H9 (cell line): ENCODE measurements around the gene KCTD19. TPM values are rescaled to one million over a fixed set of nuclear protein-coding genes. Genes with fewer than 3 reads are reported as not detected.

Experiments
- DNase-seq: peaks from one replicate; pipeline ENCODE4 v3.0.0-alpha.2; 2017
- H2AFZ ChIP-seq: one replicate; pipeline ENCODE4 v1.6.1; 2013; ENCODE audit warnings: mild to moderate bottlenecking, low read length, control low read depth, moderate library complexity
- H2AK5ac ChIP-seq: 2 replicates; pipeline ENCODE4 v1.6.1; 2013; ENCODE audit warnings: low read length, control low read depth, mixed read lengths; ENCODE audit not compliant: insufficient read length
- H2BK120ac ChIP-seq: one replicate; pipeline ENCODE4 v1.6.1; 2013; ENCODE audit warnings: low read depth, mild to moderate bottlenecking, low read length, control low read depth, inconsistent platforms; ENCODE audit not compliant: poor library complexity, severe bottlenecking
- H2BK12ac ChIP-seq: 2 replicates; pipeline ENCODE4 v1.6.1; 2013; ENCODE audit warnings: low read length, control low read depth, mixed read lengths, low read depth; ENCODE audit not compliant: insufficient read length
- H2BK15ac ChIP-seq: 2 replicates; pipeline ENCODE4 v1.6.1; 2013; ENCODE audit warnings: low read depth, low read length, control low read depth
- H2BK20ac ChIP-seq: one replicate; pipeline ENCODE4 v1.6.1; 2013; ENCODE audit warnings: low read depth, mild to moderate bottlenecking, low read length, control low read depth, inconsistent platforms; ENCODE audit not compliant: poor library complexity, severe bottlenecking
- H2BK5ac ChIP-seq: 2 replicates; pipeline ENCODE4 v1.6.1; 2013; ENCODE audit warnings: low read length, control low read depth, mixed read lengths; ENCODE audit not compliant: insufficient read length
- H3K14ac ChIP-seq: 2 replicates; pipeline ENCODE4 v1.6.1; 2013; ENCODE audit warnings: low read length, control low read depth; ENCODE audit not compliant: insufficient read depth
- H3K18ac ChIP-seq: 2 replicates; pipeline ENCODE4 v1.6.1; 2013; ENCODE audit warnings: low read depth, mild to moderate bottlenecking, mixed read lengths, low read length, control low read depth; ENCODE audit not compliant: insufficient read length
- H3K23ac ChIP-seq: 2 replicates; pipeline ENCODE4 v1.6.1; 2013; ENCODE audit warnings: low read length, control low read depth, mixed read lengths, low read depth; ENCODE audit not compliant: insufficient read length
- H3K23me2 ChIP-seq: 2 replicates; pipeline ENCODE4 v1.6.1; 2013; ENCODE audit warnings: low read depth, mild to moderate bottlenecking, mixed read lengths, low read length, control low read depth; ENCODE audit not compliant: insufficient read length, poor library complexity, severe bottlenecking
- H3K27ac ChIP-seq: 2 replicates; pipeline ENCODE4 v1.5.1; 2013; ENCODE audit warnings: low read length, control low read depth, mixed read lengths, low read depth; ENCODE audit not compliant: insufficient read length
- H3K27me3 ChIP-seq: 2 replicates; pipeline ENCODE4 v1.6.1; 2013; ENCODE audit warnings: low read length, control low read depth, inconsistent platforms; ENCODE audit not compliant: insufficient read depth
- H3K4ac ChIP-seq: 2 replicates; pipeline ENCODE4 v1.6.1; 2013; ENCODE audit warnings: low read depth, mild to moderate bottlenecking, control low read depth, inconsistent platforms, low read length, moderate library complexity
- H3K4me1 ChIP-seq: 2 replicates; pipeline ENCODE4 v1.6.1; 2013; ENCODE audit warnings: low read length, control low read depth, inconsistent platforms; ENCODE audit not compliant: insufficient read depth
- H3K4me2 ChIP-seq: 2 replicates; pipeline ENCODE4 v1.6.1; 2013; ENCODE audit warnings: low read length, control low read depth, mixed read lengths; ENCODE audit not compliant: insufficient read length, insufficient read depth
- H3K56ac ChIP-seq: 2 replicates; pipeline ENCODE4 v1.6.1; 2013; ENCODE audit warnings: low read depth, mild to moderate bottlenecking, mixed read lengths, low read length, control low read depth; ENCODE audit not compliant: insufficient read length
- H3K79me1 ChIP-seq: 2 replicates; pipeline ENCODE4 v1.6.1; 2013; ENCODE audit warnings: low read depth, mild to moderate bottlenecking, moderate library complexity, low read length, control low read depth, inconsistent platforms; ENCODE audit not compliant: insufficient read depth, poor library complexity, severe bottlenecking
- H3K79me2 ChIP-seq: 2 replicates; pipeline ENCODE4 v1.6.1; 2013; ENCODE audit warnings: low read length, control low read depth, inconsistent platforms; ENCODE audit not compliant: insufficient read depth
- H3K9ac ChIP-seq: 2 replicates; pipeline ENCODE4 v1.6.1; 2013; ENCODE audit warnings: low read length, control low read depth, mixed read lengths; ENCODE audit not compliant: insufficient read length; ENCODE audit errors: extremely low read depth
- H3K9me3 ChIP-seq: one replicate; pipeline ENCODE4 v1.6.1; 2013; ENCODE audit warnings: low read depth, low read length, inconsistent platforms; ENCODE audit not compliant: control insufficient read depth
- H3T11ph ChIP-seq: one replicate; pipeline ENCODE4 v1.6.1; 2013; ENCODE audit warnings: mild to moderate bottlenecking, low read length, control low read depth, inconsistent platforms
- H4K20me1 ChIP-seq: one replicate; pipeline ENCODE4 v1.6.1; 2013; ENCODE audit not compliant: control insufficient read depth, insufficient read length, insufficient read depth
- H4K5ac ChIP-seq: 2 replicates; pipeline ENCODE4 v1.6.1; 2013; ENCODE audit warnings: low read depth, mild to moderate bottlenecking, mixed read lengths, low read length, control low read depth; ENCODE audit not compliant: insufficient read length
- H4K8ac ChIP-seq: replicated peaks from 2 replicates; pipeline ENCODE4 v1.6.1; 2013; ENCODE audit warnings: low read length, control low read depth, mixed read lengths, low read depth; ENCODE audit not compliant: insufficient read length
- H4K91ac ChIP-seq: 2 replicates; pipeline ENCODE4 v1.6.1; 2013; ENCODE audit warnings: low read depth, mild to moderate bottlenecking, moderate library complexity, mixed read lengths, low read length, control low read depth; ENCODE audit not compliant: insufficient read length
- H3K27ac Mint-ChIP-seq, 3 experiments: 2 replicates in 2 of 3; 3 replicates in 1 of 3; pipeline ENCODE4 v1.8.0; 2020 to 2021; ENCODE audit warnings: mixed read lengths in 3 of 3, mild to moderate bottlenecking in 1 of 3, moderate library complexity in 1 of 3
- H3K27me3 Mint-ChIP-seq: 2 replicates; pipeline ENCODE4 v1.8.0; 2021; ENCODE audit warnings: low read depth, mild to moderate bottlenecking, moderate library complexity, mixed read lengths
- H3K36me3 Mint-ChIP-seq, 3 experiments: 2 replicates in 2 of 3; 3 replicates in 1 of 3; pipeline ENCODE4 v1.8.0; 2020 to 2021; ENCODE audit warnings: low read depth in 3 of 3, mixed read lengths in 3 of 3; ENCODE audit not compliant: insufficient read depth in 1 of 3
- H3K4me1 Mint-ChIP-seq, 2 experiments: 2 replicates each; pipeline ENCODE4 v1.8.0; 2020; ENCODE audit warnings: mixed read lengths in 2 of 2
- H3K4me3 Mint-ChIP-seq, 2 experiments: 2 replicates in 1 of 2; 3 replicates in 1 of 2; pipeline ENCODE4 v1.8.0; 2020 to 2021; ENCODE audit warnings: mild to moderate bottlenecking in 2 of 2, mixed read lengths in 2 of 2, moderate library complexity in 1 of 2
- H3K9me3 Mint-ChIP-seq, 2 experiments: 2 replicates in 1 of 2; 3 replicates in 1 of 2; pipeline ENCODE4 v1.8.0; 2020; ENCODE audit warnings: mild to moderate bottlenecking in 2 of 2, mixed read lengths in 2 of 2, moderate library complexity in 1 of 2
- CTCF ChIP-seq: fragments of 200-600 bp; sonication (generic); conservative IDR thresholded peaks from 3 replicates; pipeline ENCODE4 v1.8.0; 2021; ENCODE audit warnings: antibody characterized with exemption, mild to moderate bottlenecking
- WGBS: extraction: QIAGEN DNeasy Blood & Tissue Kit; methylation state at CpG from one replicate; pipeline ENCODE4 v1.1.7; 2013; ENCODE audit warnings: missing lambda C conversion rate, low lambda C conversion rate, mixed read lengths; ENCODE audit not compliant: insufficient read length; ENCODE audit errors: extremely low coverage; 5-methylcytosine and 5-hydroxymethylcytosine counted together
- total RNA-seq: library from RNA; stranded (reverse); gene quantifications from 2 replicates; pipeline ENCODE4 v1.2.1, GENCODE V29; 2021

KCTD19 gene
- total RNA-seq, 1 experiment from 2014 or later: 0.13 TPM

- no peak overlapping the region for H3K9ac ChIP-seq
- H3K27me3 ChIP-seq: no peaks in the 10 kb centered on the region
- H3K27ac Mint-ChIP-seq: no peak overlapping the region
- H3K4me1 Mint-ChIP-seq: 0 out of 4 replicates have a peak, but pooled peaks cover 0 to 2% of the 10 kb centered on the region in 2 experiments
- no peak overlapping the region for H3K4me3 Mint-ChIP-seq
- no peak overlapping the region for H4K8ac ChIP-seq
- no peak for DNase-seq
- H2AFZ ChIP-seq: no peak overlapping the region
- H2BK12ac ChIP-seq: no peak overlapping the region
- no peaks in the 10 kb centered on the region for H3K23me2 ChIP-seq
- no peaks in the 10 kb centered on the region for H3K4me1 ChIP-seq
- no peak overlapping the region for H3K56ac ChIP-seq
- no peak overlapping the region for H2BK20ac ChIP-seq
- no peak overlapping the region for H3K14ac ChIP-seq
- H3K23ac ChIP-seq: no peak overlapping the region
- H3T11ph ChIP-seq: no peak overlapping the region
- H3K4me2 ChIP-seq: no peak overlapping the region
- H2BK5ac ChIP-seq: no peak overlapping the region
- H3K18ac ChIP-seq: no peak overlapping the region
- no peaks in the 10 kb centered on the region for H3K9me3 Mint-ChIP-seq
- H3K27ac ChIP-seq: no peak overlapping the region
- no peak overlapping the region for H4K5ac ChIP-seq
- no CpG with 5 or more reads among the region's 14 CpGs for WGBS
- no peak for TF ChIP-seq CTCF
- H4K91ac ChIP-seq: no peak overlapping the region
- no peak overlapping the region for H3K4ac ChIP-seq
- no peaks in the 10 kb centered on the region for H3K79me1 ChIP-seq
- no peak overlapping the region for H2BK15ac ChIP-seq
- H3K79me2 ChIP-seq: no peaks in the 10 kb centered on the region
- no peak overlapping the region for H2BK120ac ChIP-seq
- peaks cover 12% of the 10 kb centered on the region for H3K27me3 Mint-ChIP-seq
- H2AK5ac ChIP-seq: no peak overlapping the region
- no peaks in the 10 kb centered on the region for H3K9me3 ChIP-seq
- no peaks in the 10 kb centered on the region for H4K20me1 ChIP-seq
- peaks cover 0 to 3% (median 0%) of the 10 kb centered on the region in 3 experiments; a peak in 1 of 7 replicates for H3K36me3 Mint-ChIP-seq
Observed at GRCh38 chr16:67287960-67288359, 38.6 kb downstream of the KCTD19 start.
